Testis (tissue), 3 donors: ENCODE results near the gene IGSF11. TPM values are rescaled to one million over a fixed set of nuclear protein-coding genes. Genes with fewer than 3 reads are reported as not detected.

ENCODE experiments used
- DNase-seq: peaks from one replicate; pipeline ENCODE4 v3.0.0-alpha.2; 2019
- H3K27ac ChIP-seq, 2 donors: fragments of 200-600 bp; sonication (generic); one replicate each; pipeline ENCODE4 v1.5.1; 2019
- H3K27me3 ChIP-seq: fragments of 200-600 bp; sonication (generic); one replicate; pipeline ENCODE4 v1.5.1; 2019
- H3K36me3 ChIP-seq: fragments of 200-600 bp; sonication (generic); one replicate; pipeline ENCODE4 v1.5.1; 2017; ENCODE audit warnings: low read depth; ENCODE audit errors: missing control alignments
- H3K4me1 ChIP-seq: fragments of 200-600 bp; sonication (generic); one replicate; pipeline ENCODE4 v1.5.1; 2019
- H3K4me3 ChIP-seq, 2 donors: fragments of 200-600 bp; sonication (generic); one replicate each; pipeline ENCODE4 v1.5.1; 2017 to 2019
- H3K9me3 ChIP-seq: fragments of 200-600 bp; sonication (generic); one replicate; pipeline ENCODE4 v1.5.1; 2017
- POLR2A ChIP-seq: fragments of 450-650 bp; IDR thresholded peaks from one replicate; pipeline ENCODE4 v1.6.1; 2017; ENCODE audit warnings: antibody characterized with exemption, mild to moderate bottlenecking, moderate library complexity
- WGBS, 2 donors: methylation state at CpG; one replicate each; pipeline ENCODE4 v1.1.5; 2018; 5-methylcytosine and 5-hydroxymethylcytosine counted together
- intact Hi-C: fragments of 100-400 bp; cut with DNase I; formaldehyde crosslinking; loops from one replicate; pipeline ENCODE4 v1.15.1; 2023; ENCODE audit warnings: low total_unique reads
- polyA plus RNA-seq: library from polyadenylated mRNA; stranded (reverse); fragments of 350-450 nt; fragmentation: Illumina TruSeq; extraction: RNeasy Lipid Tissue Mini Kit (QIAGEN cat#74804); gene quantifications from one replicate; pipeline ENCODE4 v1.2.3, GENCODE V29; 2014; ENCODE audit warnings: low read depth, low replicate concordance; ENCODE audit not compliant: insufficient read depth
- total RNA-seq, 2 donors: library from RNA; depleted of rRNA; stranded (reverse); fragments of >200 nt; gene quantifications; one replicate each; pipeline ENCODE4 v1.2.3, GENCODE V29; 2016
- TF ChIP-seq, protein P1 (sequence below), 3 experiments: fragments of 450-650 bp in 2 of 3; fragments of 200-600 bp in 1 of 3; sonication (generic) in 1 of 3; IDR thresholded peaks; one replicate each; pipeline ENCODE4 v1.5.1; 2016 to 2019; ENCODE audit warnings: antibody characterized with exemption in 3 of 3, mild to moderate bottlenecking in 2 of 3, moderate library complexity in 1 of 3

Gene IGSF11
- total and polyA plus RNA-seq, 3 donors from 2014 or later = 80.0 to 105 (median 99.1) TPM

DNA sequence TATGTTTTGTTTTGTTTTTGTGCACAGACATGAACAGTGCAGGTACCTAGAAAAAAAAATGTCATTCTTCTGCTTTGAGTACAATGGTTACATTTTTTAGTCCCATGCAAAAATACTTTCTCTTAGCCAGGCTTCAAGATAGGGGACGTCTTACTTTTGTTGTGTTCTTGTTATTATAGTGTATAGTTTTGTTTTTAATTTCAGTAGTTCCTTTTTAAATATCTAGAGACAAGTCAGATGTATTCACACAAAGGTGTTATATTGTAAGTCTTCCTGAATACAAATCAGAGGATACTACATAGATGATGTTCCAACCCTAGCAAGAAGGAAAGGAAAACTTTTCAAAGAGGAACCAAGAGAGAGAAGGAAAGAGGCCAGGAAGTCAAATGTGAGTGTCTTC is 28.8 kb upstream of the IGSF11 start:
- Histone ChIP-seq H3K27ac (no peak overlapping the region), H3K9me3 (no peaks in the 10 kb centered on the region), H3K4me3 (no peak overlapping the region), H3K36me3 (no peaks in the 10 kb centered on the region), H3K4me1 (no peaks in the 10 kb centered on the region), H3K27me3 (no peaks in the 10 kb centered on the region)
- no peak for DNase-seq
- intact Hi-C loops = no loop called here
- WGBS, 2 donors = 59 to 62% methylated on average over 1 of the region's 1 CpG
- no peak for TF ChIP-seq POLR2A
- TF ChIP-seq, protein P1, sequence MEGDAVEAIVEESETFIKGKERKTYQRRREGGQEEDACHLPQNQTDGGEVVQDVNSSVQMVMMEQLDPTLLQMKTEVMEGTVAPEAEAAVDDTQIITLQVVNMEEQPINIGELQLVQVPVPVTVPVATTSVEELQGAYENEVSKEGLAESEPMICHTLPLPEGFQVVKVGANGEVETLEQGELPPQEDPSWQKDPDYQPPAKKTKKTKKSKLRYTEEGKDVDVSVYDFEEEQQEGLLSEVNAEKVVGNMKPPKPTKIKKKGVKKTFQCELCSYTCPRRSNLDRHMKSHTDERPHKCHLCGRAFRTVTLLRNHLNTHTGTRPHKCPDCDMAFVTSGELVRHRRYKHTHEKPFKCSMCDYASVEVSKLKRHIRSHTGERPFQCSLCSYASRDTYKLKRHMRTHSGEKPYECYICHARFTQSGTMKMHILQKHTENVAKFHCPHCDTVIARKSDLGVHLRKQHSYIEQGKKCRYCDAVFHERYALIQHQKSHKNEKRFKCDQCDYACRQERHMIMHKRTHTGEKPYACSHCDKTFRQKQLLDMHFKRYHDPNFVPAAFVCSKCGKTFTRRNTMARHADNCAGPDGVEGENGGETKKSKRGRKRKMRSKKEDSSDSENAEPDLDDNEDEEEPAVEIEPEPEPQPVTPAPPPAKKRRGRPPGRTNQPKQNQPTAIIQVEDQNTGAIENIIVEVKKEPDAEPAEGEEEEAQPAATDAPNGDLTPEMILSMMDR (IDR thresholded peaks at IDR 0.05) = no peak

DNA sequence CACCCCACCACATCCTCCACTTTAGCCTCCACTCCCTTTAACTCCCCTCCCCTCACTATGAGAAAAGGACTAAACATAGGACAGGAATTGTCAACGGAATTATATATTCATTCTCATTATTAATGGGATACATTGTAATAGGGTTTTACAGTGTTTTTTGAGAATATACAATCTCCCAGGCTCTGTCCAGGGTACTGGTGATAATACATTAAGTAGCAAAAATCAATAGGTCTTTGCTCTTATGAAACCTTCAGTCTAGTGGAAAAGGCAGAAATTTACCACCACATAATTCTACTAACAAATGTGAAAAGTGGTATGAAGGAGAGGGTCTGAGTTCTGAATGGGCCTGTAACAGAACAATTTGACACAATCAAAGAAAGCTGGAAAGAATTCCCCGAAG is 28.2 kb upstream of the IGSF11 start:
- no peak for DNase-seq
- intact Hi-C loops = no loop called here
- TF ChIP-seq POLR2A = no peak
- TF ChIP-seq, protein P1 (IDR thresholded peaks at IDR 0.05) = no peak
- WGBS, 2 donors = 84% methylated on average over 2 of the region's 2 CpGs
- no peaks in the 10 kb centered on the region for H3K36me3 ChIP-seq
- no peak overlapping the region for H3K4me3 ChIP-seq
- no peak overlapping the region for H3K27ac ChIP-seq
- H3K4me1 ChIP-seq = no peaks in the 10 kb centered on the region
- H3K9me3 ChIP-seq = no peaks in the 10 kb centered on the region
- H3K27me3 ChIP-seq = no peaks in the 10 kb centered on the region

DNA sequence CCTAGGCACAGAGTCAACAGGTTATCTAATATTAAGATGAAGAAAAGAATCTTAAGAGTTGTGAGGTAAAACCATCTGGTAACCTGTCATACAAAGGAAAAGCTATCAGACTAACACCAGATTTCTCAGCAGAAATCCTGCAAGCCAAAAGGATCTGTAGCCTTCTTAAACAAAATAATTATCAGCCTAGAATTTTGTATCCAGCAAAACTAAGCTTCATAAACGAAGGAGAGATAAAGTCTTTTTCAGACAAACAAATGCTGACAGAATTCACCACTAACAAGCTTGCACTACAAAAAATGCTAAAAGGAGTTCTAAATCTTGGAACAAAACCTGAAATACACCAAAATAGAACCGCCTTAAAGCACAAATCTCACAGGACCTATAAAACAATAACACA is 9.9 kb upstream of the IGSF11 start:
- no peak overlapping the region for H3K4me3 ChIP-seq
- H3K4me1 ChIP-seq = no peaks in the 10 kb centered on the region
- no peaks in the 10 kb centered on the region for H3K36me3 ChIP-seq
- no peak overlapping the region for H3K27ac ChIP-seq
- TF ChIP-seq POLR2A = no peak
- TF ChIP-seq, protein P1 (IDR thresholded peaks at IDR 0.05) = no peak
- intact Hi-C loops = no loop called here
- no peaks in the 10 kb centered on the region for H3K9me3 ChIP-seq
- no peaks in the 10 kb centered on the region for H3K27me3 ChIP-seq
- DNase-seq = no peak
- WGBS, 2 donors = 77 to 83% methylated on average over 2 of the region's 2 CpGs

DNA sequence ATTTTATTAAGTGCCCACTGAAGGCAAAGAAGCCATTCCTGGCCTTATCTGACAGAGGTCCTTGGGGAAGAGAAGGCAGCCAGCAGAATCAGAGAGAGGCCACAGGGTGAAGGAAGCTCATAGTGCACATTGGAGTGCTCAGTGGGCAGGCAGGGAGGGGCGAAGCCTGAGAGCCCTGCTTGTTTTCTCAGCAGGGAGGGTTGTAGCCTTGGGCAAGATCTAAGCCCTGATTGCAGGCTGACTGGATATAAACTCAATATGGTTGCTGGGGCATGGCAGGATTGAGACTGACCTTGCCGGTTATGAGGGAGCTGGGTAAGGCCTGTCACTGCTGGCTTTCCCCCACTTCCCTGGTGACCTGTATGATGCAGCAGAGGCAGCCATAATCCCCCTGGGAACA is 7.5 kb upstream of the IGSF11 start:
- Histone ChIP-seq H3K4me1 (no peaks in the 10 kb centered on the region), H3K9me3 (no peaks in the 10 kb centered on the region), H3K27ac (no peak overlapping the region), H3K27me3 (no peaks in the 10 kb centered on the region), H3K36me3 (no peaks in the 10 kb centered on the region), H3K4me3 (no peak overlapping the region)
- intact Hi-C loops = no loop called here
- WGBS, 2 donors = 78 to 88% methylated on average over 2 of the region's 2 CpGs
- DNase-seq = no peak
- TF ChIP-seq, protein P1 (IDR thresholded peaks at IDR 0.05) = no peak
- no peak for TF ChIP-seq POLR2A

DNA sequence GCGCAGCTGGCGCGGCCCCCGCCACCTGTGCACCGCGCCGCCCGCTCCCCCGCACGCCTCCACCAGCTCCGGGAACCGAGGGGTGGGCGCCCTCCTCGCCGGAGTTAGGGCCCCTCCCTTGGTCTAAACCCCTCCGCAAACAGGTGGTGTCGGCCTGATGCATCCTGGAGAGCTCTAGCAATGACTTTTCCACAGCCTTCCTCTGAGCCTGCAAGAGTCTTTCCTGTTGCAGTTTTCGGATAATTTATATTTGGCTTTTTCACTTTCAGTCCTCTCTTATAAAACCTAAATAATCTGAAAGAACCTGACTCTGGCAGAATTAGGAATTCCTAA is 334 bp upstream of the IGSF11 start:
- no peak for DNase-seq
- H3K4me3 ChIP-seq = peak overlapping the region; percentile 64 to 70
- 0 to 2% methylated on average over 9 to 18 of the region's 18 CpGs for WGBS, 2 donors
- H3K36me3 ChIP-seq = no peaks in the 10 kb centered on the region
- intact Hi-C loops = no loop called here
- no peak for TF ChIP-seq POLR2A
- TF ChIP-seq, protein P1 (IDR thresholded peaks at IDR 0.05) = no peak
- peak overlapping the region in 1 of 2 donors; percentile 87 for H3K27ac ChIP-seq
- peaks cover 8% of the 10 kb centered on the region for H3K4me1 ChIP-seq
- H3K27me3 ChIP-seq = no peaks in the 10 kb centered on the region
- H3K9me3 ChIP-seq = no peaks in the 10 kb centered on the region
